Endothelial cell of umbilical vein (primary cell): Measurements from ENCODE around the gene EBLN1.
"Not testable (repeated sequence)": the region's sequence is repeated elsewhere in the genome, so short reads cannot be mapped to it uniquely, and the experiment has no call there.

Experiments used
- EZH2 ChIP-seq: IDR thresholded peaks from 2 replicates; pipeline ENCODE4 v1.6.1; 2012; ENCODE audit warnings: borderline replicate concordance, low read depth, mild to moderate bottlenecking, moderate library complexity, low read length, inconsistent platforms; ENCODE audit not compliant: severe bottlenecking
- FOS ChIP-seq: IDR thresholded peaks from 2 replicates; pipeline ENCODE4 v1.6.1; 2011; ENCODE audit warnings: mild to moderate bottlenecking, low read length, moderate library complexity, borderline replicate concordance; ENCODE audit not compliant: insufficient read depth
- GATA2 ChIP-seq: IDR thresholded peaks from 2 replicates; pipeline ENCODE4 v1.7.0; 2011; ENCODE audit warnings: low read depth, mild to moderate bottlenecking, moderate library complexity, mixed read lengths, low read length; ENCODE audit not compliant: insufficient read length, insufficient read depth
- JUN ChIP-seq: IDR thresholded peaks from 2 replicates; pipeline ENCODE4 v1.6.1; 2011; ENCODE audit warnings: borderline replicate concordance, low read depth; ENCODE audit not compliant: insufficient read length, insufficient read depth
- POLR2A ChIP-seq: IDR thresholded peaks from 2 replicates; pipeline ENCODE4 v1.6.1; 2012; ENCODE audit warnings: low read depth, mild to moderate bottlenecking, control low read depth, low read length
- POLR2AphosphoS5 ChIP-seq: IDR thresholded peaks from 2 replicates; pipeline ENCODE4 v1.6.1; 2012; ENCODE audit warnings: low read depth, mild to moderate bottlenecking, control low read depth, low read length, moderate library complexity; ENCODE audit not compliant: insufficient read depth
- TF ChIP-seq, protein P1 (sequence below), 2 donors: IDR thresholded peaks; 1 replicate in 1 of 2; 2 replicates in 1 of 2; pipeline ENCODE4 v1.5.1; 2011; ENCODE audit warnings: low read length in 2 of 2, mild to moderate bottlenecking in 2 of 2, moderate library complexity in 2 of 2, control low read depth in 1 of 2, inconsistent platforms in 1 of 2, low read depth in 1 of 2; ENCODE audit not compliant: insufficient read depth in 1 of 2; ENCODE audit errors: extremely low read depth in 1 of 2
- TF ChIP-seq, protein P2 (sequence below): IDR thresholded peaks from 2 replicates; pipeline ENCODE4 v1.6.1; 2011; ENCODE audit not compliant: insufficient read depth, insufficient read length

DNA sequence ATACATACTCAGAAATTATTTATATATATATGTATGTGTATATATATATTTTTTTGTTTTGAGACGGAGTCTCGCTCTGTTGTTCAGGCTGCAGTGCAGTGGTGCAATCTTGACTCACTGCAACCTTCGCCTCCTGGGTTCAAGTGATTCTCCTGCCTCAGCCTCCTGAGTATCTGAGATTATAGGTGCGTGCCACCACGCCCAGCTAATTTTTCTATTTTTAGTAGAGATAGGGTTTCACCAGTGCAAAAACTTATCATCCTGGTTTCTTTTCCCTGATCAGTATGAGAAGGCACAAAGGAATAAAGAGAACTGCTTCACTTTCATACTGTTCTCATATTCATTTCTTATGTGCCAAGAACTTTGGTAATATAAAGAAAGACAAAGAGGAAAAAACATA, 731 bp downstream of the EBLN1 start:
- not testable (repeated sequence) for TF ChIP-seq EZH2, POLR2A, POLR2AphosphoS5, JUN, FOS, GATA2
- TF ChIP-seq, protein P1, sequence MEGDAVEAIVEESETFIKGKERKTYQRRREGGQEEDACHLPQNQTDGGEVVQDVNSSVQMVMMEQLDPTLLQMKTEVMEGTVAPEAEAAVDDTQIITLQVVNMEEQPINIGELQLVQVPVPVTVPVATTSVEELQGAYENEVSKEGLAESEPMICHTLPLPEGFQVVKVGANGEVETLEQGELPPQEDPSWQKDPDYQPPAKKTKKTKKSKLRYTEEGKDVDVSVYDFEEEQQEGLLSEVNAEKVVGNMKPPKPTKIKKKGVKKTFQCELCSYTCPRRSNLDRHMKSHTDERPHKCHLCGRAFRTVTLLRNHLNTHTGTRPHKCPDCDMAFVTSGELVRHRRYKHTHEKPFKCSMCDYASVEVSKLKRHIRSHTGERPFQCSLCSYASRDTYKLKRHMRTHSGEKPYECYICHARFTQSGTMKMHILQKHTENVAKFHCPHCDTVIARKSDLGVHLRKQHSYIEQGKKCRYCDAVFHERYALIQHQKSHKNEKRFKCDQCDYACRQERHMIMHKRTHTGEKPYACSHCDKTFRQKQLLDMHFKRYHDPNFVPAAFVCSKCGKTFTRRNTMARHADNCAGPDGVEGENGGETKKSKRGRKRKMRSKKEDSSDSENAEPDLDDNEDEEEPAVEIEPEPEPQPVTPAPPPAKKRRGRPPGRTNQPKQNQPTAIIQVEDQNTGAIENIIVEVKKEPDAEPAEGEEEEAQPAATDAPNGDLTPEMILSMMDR (IDR thresholded peaks at IDR 0.05; ENCODE audit: extremely low read depth in 1 of 2, insufficient read depth in 1 of 2, low read depth in 1 of 2, low read length in 2 of 2): not testable (repeated sequence)
- TF ChIP-seq, protein P2, sequence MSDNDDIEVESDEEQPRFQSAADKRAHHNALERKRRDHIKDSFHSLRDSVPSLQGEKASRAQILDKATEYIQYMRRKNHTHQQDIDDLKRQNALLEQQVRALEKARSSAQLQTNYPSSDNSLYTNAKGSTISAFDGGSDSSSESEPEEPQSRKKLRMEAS: not testable (repeated sequence)
